Osteocyte (in vitro differentiated cells): ENCODE data around the gene NUAK1. TPM values are rescaled to one million over a fixed set of nuclear protein-coding genes. Genes with fewer than 3 reads are reported as not detected.

Experiments used
- DNase-seq: peaks from one replicate; pipeline ENCODE4 v3.0.0; 2021; ENCODE audit warnings: mixed read lengths; ENCODE audit not compliant: unreplicated experiment; ENCODE audit errors: extremely low spot score
- H3K27ac Mint-ChIP-seq: one replicate; pipeline ENCODE4 v1.8.0; 2021; ENCODE audit warnings: mild to moderate bottlenecking, mixed read lengths; ENCODE audit not compliant: unreplicated experiment
- H3K27me3 Mint-ChIP-seq: one replicate; pipeline ENCODE4 v1.8.0; 2021; ENCODE audit warnings: mixed read lengths; ENCODE audit not compliant: unreplicated experiment
- H3K36me3 Mint-ChIP-seq: one replicate; pipeline ENCODE4 v1.8.0; 2021; ENCODE audit warnings: mixed read lengths; ENCODE audit not compliant: unreplicated experiment
- H3K4me1 Mint-ChIP-seq: one replicate; pipeline ENCODE4 v1.8.0; 2021; ENCODE audit warnings: mixed read lengths; ENCODE audit not compliant: unreplicated experiment
- H3K4me3 Mint-ChIP-seq: one replicate; pipeline ENCODE4 v1.8.0; 2021; ENCODE audit warnings: mild to moderate bottlenecking, moderate library complexity, mixed read lengths; ENCODE audit not compliant: unreplicated experiment
- H3K9me3 Mint-ChIP-seq: one replicate; pipeline ENCODE4 v1.8.0; 2021; ENCODE audit warnings: mixed read lengths; ENCODE audit not compliant: unreplicated experiment
- total RNA-seq: library from RNA; stranded (reverse); gene quantifications from 2 replicates; pipeline ENCODE4 v1.2.1, GENCODE V29; 2021
- TF ChIP-seq, protein P1 (sequence below): fragments of 200-600 bp; sonication (generic); IDR thresholded peaks from 2 replicates; pipeline ENCODE4 v1.5.0; 2021; ENCODE audit warnings: antibody characterized with exemption, mild to moderate bottlenecking, moderate library complexity

The NUAK1 gene
- total RNA-seq, 1 donor from 2014 or later = 21.1 TPM

DNA sequence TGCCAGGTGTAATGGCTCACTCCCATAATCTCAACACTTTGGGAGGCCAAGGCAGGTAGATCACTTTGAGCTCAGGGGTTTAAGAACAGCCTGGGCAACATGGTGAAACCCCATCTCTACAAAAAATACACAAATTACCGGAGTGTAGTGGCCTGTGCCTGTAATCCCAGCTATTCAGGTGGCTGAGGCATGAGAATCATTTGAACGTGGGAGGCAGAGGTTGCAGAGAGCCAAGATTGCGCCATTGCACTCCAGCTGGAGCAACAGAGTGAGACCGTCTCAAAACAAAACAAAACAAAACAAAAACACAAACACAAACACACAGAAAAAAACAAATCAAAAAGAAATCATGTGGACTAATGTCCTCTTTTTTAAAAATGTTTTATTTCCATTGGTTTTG is 104.4 kb downstream of the NUAK1 start:
- Mint-ChIP-seq H3K27ac (no peak overlapping the region), H3K27me3 (no peaks in the 10 kb centered on the region), H3K4me1 (peaks cover 20% of the 10 kb centered on the region), H3K36me3 (no peaks in the 10 kb centered on the region), H3K9me3 (no peaks in the 10 kb centered on the region), H3K4me3 (no peak overlapping the region)
- TF ChIP-seq, protein P1, sequence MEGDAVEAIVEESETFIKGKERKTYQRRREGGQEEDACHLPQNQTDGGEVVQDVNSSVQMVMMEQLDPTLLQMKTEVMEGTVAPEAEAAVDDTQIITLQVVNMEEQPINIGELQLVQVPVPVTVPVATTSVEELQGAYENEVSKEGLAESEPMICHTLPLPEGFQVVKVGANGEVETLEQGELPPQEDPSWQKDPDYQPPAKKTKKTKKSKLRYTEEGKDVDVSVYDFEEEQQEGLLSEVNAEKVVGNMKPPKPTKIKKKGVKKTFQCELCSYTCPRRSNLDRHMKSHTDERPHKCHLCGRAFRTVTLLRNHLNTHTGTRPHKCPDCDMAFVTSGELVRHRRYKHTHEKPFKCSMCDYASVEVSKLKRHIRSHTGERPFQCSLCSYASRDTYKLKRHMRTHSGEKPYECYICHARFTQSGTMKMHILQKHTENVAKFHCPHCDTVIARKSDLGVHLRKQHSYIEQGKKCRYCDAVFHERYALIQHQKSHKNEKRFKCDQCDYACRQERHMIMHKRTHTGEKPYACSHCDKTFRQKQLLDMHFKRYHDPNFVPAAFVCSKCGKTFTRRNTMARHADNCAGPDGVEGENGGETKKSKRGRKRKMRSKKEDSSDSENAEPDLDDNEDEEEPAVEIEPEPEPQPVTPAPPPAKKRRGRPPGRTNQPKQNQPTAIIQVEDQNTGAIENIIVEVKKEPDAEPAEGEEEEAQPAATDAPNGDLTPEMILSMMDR = no peak
- DNase-seq = no peak

GRCh38 chr12:106033161-106033675 is 105.5 kb downstream of the NUAK1 start:
- H3K27me3 Mint-ChIP-seq = no peaks in the 10 kb centered on the region
- H3K4me3 Mint-ChIP-seq = no peak overlapping the region
- TF ChIP-seq, protein P1 = no peak
- DNase-seq = no peak
- H3K27ac Mint-ChIP-seq = no peak overlapping the region
- H3K36me3 Mint-ChIP-seq = no peaks in the 10 kb centered on the region
- no peaks in the 10 kb centered on the region for H3K9me3 Mint-ChIP-seq
- H3K4me1 Mint-ChIP-seq = peaks cover 24% of the 10 kb centered on the region

DNA sequence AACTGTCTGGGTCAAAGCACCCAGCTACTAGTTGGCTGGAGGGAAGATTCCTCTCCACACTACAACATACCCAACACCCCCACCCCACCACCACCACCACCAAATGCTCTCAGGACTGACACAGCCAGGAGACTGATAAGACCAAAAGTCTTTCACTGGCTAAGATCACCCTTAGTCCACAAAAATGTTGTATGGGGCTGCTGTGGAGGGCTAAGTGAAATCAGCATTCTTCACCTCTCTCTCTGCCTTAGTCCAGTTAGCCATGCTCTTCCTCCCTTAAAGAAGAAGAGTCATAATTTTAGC is 106.2 kb downstream of the NUAK1 start:
- no peak for DNase-seq
- TF ChIP-seq, protein P1 = no peak
- no peak overlapping the region for H3K4me3 Mint-ChIP-seq
- peaks cover 22% of the 10 kb centered on the region for H3K4me1 Mint-ChIP-seq
- H3K36me3 Mint-ChIP-seq = no peaks in the 10 kb centered on the region
- H3K27me3 Mint-ChIP-seq = no peaks in the 10 kb centered on the region
- no peak overlapping the region for H3K27ac Mint-ChIP-seq
- H3K9me3 Mint-ChIP-seq = no peaks in the 10 kb centered on the region

GRCh38 chr12:106031761-106032622 is 106.8 kb downstream of the NUAK1 start:
- no peak for DNase-seq
- no peaks in the 10 kb centered on the region for H3K36me3 Mint-ChIP-seq
- no peaks in the 10 kb centered on the region for H3K9me3 Mint-ChIP-seq
- H3K27me3 Mint-ChIP-seq = no peaks in the 10 kb centered on the region
- H3K4me3 Mint-ChIP-seq = no peak overlapping the region
- TF ChIP-seq, protein P1 = no peak
- peaks cover 22% of the 10 kb centered on the region for H3K4me1 Mint-ChIP-seq
- H3K27ac Mint-ChIP-seq = no peak overlapping the region

DNA sequence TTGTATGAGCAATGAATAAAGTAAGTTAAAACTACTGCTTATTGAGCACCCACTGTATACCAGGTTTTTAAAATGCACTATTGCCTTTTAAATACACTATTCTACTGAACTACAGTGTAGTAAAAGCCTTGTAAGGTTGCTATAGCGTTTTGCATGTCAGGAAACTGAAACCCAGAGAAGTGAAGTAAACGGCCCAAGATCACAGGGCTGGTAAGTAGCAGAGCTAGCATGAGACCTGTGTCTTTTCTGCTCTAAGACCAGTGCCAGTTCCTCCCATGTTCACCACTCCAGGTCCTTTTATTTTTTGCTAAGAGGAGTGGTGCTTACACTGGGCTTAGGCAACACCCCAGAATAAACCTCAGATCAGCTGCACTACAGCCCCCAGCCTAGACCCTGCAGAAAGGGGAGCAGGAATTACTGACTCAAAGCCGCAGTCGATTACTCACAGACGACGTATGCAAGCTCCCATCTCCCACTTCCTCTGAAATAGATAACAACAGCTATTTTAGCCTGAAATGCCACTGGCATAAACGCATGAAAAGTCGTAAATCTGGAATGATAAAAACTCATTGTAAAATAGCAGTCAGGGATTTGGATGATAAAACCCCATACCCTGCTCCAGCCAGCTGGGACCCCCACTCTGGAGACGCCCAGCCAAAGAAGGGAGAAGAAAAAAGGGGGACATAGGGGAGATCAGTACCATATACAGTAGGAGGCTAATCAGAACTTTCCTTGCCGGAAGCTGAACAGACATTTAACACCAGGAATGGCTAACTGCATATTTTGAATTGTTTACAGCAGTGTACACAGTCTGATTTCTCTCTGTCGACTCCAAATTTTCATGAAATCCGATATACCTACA is 108.3 kb downstream of the NUAK1 start:
- H3K4me1 Mint-ChIP-seq = peaks cover 22% of the 10 kb centered on the region
- TF ChIP-seq, protein P1 = no peak
- DNase-seq = no peak
- no peaks in the 10 kb centered on the region for H3K9me3 Mint-ChIP-seq
- peak overlapping the region; percentile 56 for H3K4me3 Mint-ChIP-seq
- peak overlapping the region; percentile 88 for H3K27ac Mint-ChIP-seq
- no peaks in the 10 kb centered on the region for H3K27me3 Mint-ChIP-seq
- no peaks in the 10 kb centered on the region for H3K36me3 Mint-ChIP-seq
